MM.1S (cell line): ENCODE measurements around the gene PZP.
"Not testable (repeated sequence)": the region's sequence is repeated elsewhere in the genome, so short reads cannot be mapped to it uniquely, and the experiment has no call there.

Experiments
- DNase-seq: peaks from one replicate; pipeline ENCODE4 v3.0.0-alpha.2; 2015
- H2AFZ ChIP-seq: fragments of 300-600 bp; sonication (generic); 2 replicates; pipeline ENCODE4 v1.6.0; 2016; ENCODE audit warnings: antibody characterized with exemption, low read length
- H3F3A ChIP-seq: fragments of 300-600 bp; sonication (generic); 2 replicates; pipeline ENCODE4 v1.6.1; 2016; ENCODE audit warnings: mild to moderate bottlenecking, antibody characterized with exemption, low read length, moderate library complexity, mixed read lengths; ENCODE audit not compliant: insufficient read depth
- H3K27ac ChIP-seq: fragments of 300-600 bp; sonication (generic); 2 replicates; pipeline ENCODE4 v1.5.1; 2016; ENCODE audit warnings: mild to moderate bottlenecking, low read length
- H3K27me3 ChIP-seq: fragments of 300-600 bp; sonication (generic); replicated peaks from 2 replicates; pipeline ENCODE4 v1.6.0; 2016; ENCODE audit warnings: low read length; ENCODE audit not compliant: insufficient read depth
- H3K36me3 ChIP-seq: fragments of 300-600 bp; sonication (generic); replicated peaks from 2 replicates; pipeline ENCODE4 v1.6.1; 2016; ENCODE audit warnings: mild to moderate bottlenecking, low read length, mixed read lengths; ENCODE audit not compliant: insufficient read depth
- H3K4me1 ChIP-seq: fragments of 300-600 bp; sonication (generic); 2 replicates; pipeline ENCODE4 v1.6.1; 2016; ENCODE audit warnings: low read length, mixed read lengths
- H3K4me2 ChIP-seq: fragments of 300-600 bp; sonication (generic); 2 replicates; pipeline ENCODE4 v1.6.0; 2016; ENCODE audit warnings: low read depth, low read length
- H3K4me3 ChIP-seq: fragments of 300-600 bp; sonication (generic); 2 replicates; pipeline ENCODE4 v1.5.1; 2016; ENCODE audit warnings: low read length, mixed read lengths
- H3K79me2 ChIP-seq: fragments of 300-600 bp; sonication (generic); 2 replicates; pipeline ENCODE4 v1.6.1; 2016; ENCODE audit warnings: mixed run types, low read length, mixed read lengths
- H3K9ac ChIP-seq: fragments of 300-600 bp; sonication (generic); 2 replicates; pipeline ENCODE4 v1.6.1; 2016; ENCODE audit warnings: low read length, mixed read lengths
- H3K9me2 ChIP-seq: fragments of 300-600 bp; sonication (generic); replicated peaks from 2 replicates; pipeline ENCODE4 v1.6.1; 2016; ENCODE audit warnings: mild to moderate bottlenecking, low read length, mixed read lengths; ENCODE audit not compliant: insufficient read depth
- H3K9me3 ChIP-seq: fragments of 300-600 bp; sonication (generic); replicated peaks from 2 replicates; pipeline ENCODE4 v1.6.1; 2016; ENCODE audit warnings: mild to moderate bottlenecking, low read length, mixed read lengths; ENCODE audit not compliant: insufficient read depth
- H4K20me1 ChIP-seq: fragments of 300-600 bp; sonication (generic); 2 replicates; pipeline ENCODE4 v1.6.1; 2016; ENCODE audit warnings: mild to moderate bottlenecking, low read length, moderate library complexity, mixed read lengths; ENCODE audit not compliant: insufficient read depth
- CTCF ChIP-seq: fragments of 300-600 bp; sonication (generic); IDR thresholded peaks from 2 replicates; pipeline ENCODE4 v1.5.1; 2016; ENCODE audit warnings: antibody characterized with exemption, low read length, mixed read lengths
- EZH2 ChIP-seq: fragments of 300-600 bp; sonication (generic); optimal IDR thresholded peaks from 2 replicates; pipeline ENCODE3; 2017; ENCODE audit warnings: low read depth, mild to moderate bottlenecking, antibody characterized with exemption, low read length, mixed read lengths
- EZH2phosphoT487 ChIP-seq: fragments of 300-600 bp; sonication (generic); IDR thresholded peaks from 2 replicates; pipeline ENCODE4 v1.6.1; 2018; ENCODE audit warnings: antibody characterized with exemption, low read length

Gene PZP

DNA sequence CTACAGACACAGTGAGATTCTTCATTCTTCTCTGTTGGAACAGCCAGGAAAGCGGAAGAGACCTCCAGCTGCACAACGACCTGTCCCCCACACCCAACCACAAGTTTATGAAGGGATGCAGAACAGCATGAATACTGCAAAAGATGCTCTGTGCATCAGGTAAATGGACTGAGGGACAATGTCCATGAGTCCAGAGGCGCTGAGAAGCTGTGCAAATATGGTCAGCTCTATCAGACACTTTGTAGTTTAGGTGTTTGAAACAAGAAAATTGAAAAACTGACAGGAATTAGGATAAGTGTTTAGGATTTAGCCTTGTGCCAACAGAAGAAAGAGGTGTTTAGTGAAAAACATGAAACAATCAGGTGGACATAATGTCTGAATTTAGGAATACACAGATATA is 33.1 kb upstream of the PZP start:
- H2AFZ ChIP-seq, result no peak overlapping the region
- no peaks in the 10 kb centered on the region for H3K36me3 ChIP-seq
- 0 out of 2 replicates have a peak, but pooled peaks cover 4% of the 10 kb centered on the region for H3K4me1 ChIP-seq
- no peak for TF ChIP-seq CTCF
- no peak for TF ChIP-seq EZH2phosphoT487
- no peak for TF ChIP-seq EZH2
- no peaks in the 10 kb centered on the region; the same call in 1 of the 2 replicates for H3F3A ChIP-seq
- no peaks in the 10 kb centered on the region for H3K9me2 ChIP-seq
- no peak overlapping the region for H3K4me3 ChIP-seq
- no peaks in the 10 kb centered on the region for H3K27me3 ChIP-seq
- no peaks in the 10 kb centered on the region for H3K9me3 ChIP-seq
- no peak overlapping the region for H3K4me2 ChIP-seq
- no peak overlapping the region for H3K9ac ChIP-seq
- DNase-seq, result no peak
- H3K79me2 ChIP-seq, result no peaks in the 10 kb centered on the region
- no peaks in the 10 kb centered on the region for H4K20me1 ChIP-seq
- no peak overlapping the region for H3K27ac ChIP-seq

DNA sequence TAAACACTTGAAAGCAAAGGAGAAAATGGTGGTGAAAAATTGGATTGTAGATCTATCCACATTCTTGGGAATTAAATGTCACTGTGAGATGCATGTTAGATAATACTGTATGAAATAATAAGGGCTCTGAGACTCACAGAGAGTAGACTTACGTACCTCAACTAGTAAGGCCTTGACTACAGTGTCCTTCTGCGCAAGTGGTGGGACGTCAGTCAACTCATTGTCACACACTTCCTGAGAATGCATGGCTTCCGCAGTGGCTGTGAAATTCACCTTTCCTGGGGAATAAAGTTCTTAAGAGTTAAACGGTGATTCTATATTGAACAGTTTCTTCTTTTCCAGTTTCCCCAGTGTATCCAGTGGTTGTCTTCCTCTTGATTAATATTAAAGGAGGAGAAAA is 32.6 kb upstream of the PZP start:
- H4K20me1 ChIP-seq, result no peaks in the 10 kb centered on the region
- no peaks in the 10 kb centered on the region for H3K27me3 ChIP-seq
- no peaks in the 10 kb centered on the region; the same call in 1 of the 2 replicates for H3F3A ChIP-seq
- TF ChIP-seq CTCF (no peak), EZH2 (no peak), EZH2phosphoT487 (no peak)
- no peaks in the 10 kb centered on the region for H3K9me2 ChIP-seq
- H3K9ac ChIP-seq, result no peak overlapping the region
- no peaks in the 10 kb centered on the region for H3K36me3 ChIP-seq
- peak overlapping the region; percentile 42; the same call in 1 of the 2 replicates for H3K4me2 ChIP-seq
- H3K4me3 ChIP-seq, result no peak overlapping the region
- H3K9me3 ChIP-seq, result no peaks in the 10 kb centered on the region
- 0 out of 2 replicates have a peak, but pooled peaks cover 4% of the 10 kb centered on the region for H3K4me1 ChIP-seq
- H3K27ac ChIP-seq, result no peak overlapping the region
- no peak for DNase-seq
- no peaks in the 10 kb centered on the region for H3K79me2 ChIP-seq
- H2AFZ ChIP-seq, result 0 out of 2 replicates have a peak overlapping the region, but pooled peaks have one; percentile 24

GRCh38 chr12:9240004-9240635 is 31.9 kb upstream of the PZP start:
- H3K9ac ChIP-seq, H4K20me1 ChIP-seq, H3K9me3 ChIP-seq, H3K27ac ChIP-seq, H3K9me2 ChIP-seq, H3K4me1 ChIP-seq, H3K79me2 ChIP-seq, H3K27me3 ChIP-seq, H3K36me3 ChIP-seq, H3F3A ChIP-seq: not testable (repeated sequence)
- H3K4me3 ChIP-seq, result peak overlapping the region; percentile 24; the same call in 1 of the 2 replicates
- DNase-seq, result peak; percentile 30
- H2AFZ ChIP-seq, result 0 out of 2 replicates have a peak overlapping the region, but pooled peaks have one; percentile 24
- H3K4me2 ChIP-seq, result peak overlapping the region; percentile 42; the same call in 1 of the 2 replicates

DNA sequence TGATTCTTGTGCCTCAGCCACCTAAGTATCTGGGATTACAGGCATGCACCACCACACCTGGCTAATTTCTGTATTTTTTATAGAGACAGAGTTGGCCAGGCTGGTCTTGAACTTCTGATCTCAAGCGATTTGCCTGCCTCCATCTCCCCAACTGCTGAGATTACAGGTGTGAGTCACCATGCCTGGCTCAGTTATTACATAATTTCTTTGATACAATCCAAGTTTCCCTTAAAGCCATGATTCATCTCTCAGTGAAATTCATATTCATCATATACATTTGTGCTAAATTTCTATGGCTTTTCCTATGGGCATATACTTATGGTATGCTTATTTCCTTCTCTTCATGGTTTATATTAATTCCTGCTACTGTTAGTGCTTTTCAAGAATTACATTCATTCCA is 29.1 kb upstream of the PZP start:
- DNase-seq, result no peak
- no peak overlapping the region for H2AFZ ChIP-seq
- H3F3A ChIP-seq, result no peaks in the 10 kb centered on the region
- no peak overlapping the region for H3K27ac ChIP-seq
- no peak overlapping the region for H3K4me3 ChIP-seq
- no peak overlapping the region for H3K9ac ChIP-seq
- TF ChIP-seq EZH2phosphoT487 (no peak), CTCF (no peak), EZH2 (no peak)
- H3K4me2 ChIP-seq, result no peak overlapping the region
- no peaks in the 10 kb centered on the region for H3K9me2 ChIP-seq
- no peaks in the 10 kb centered on the region for H3K9me3 ChIP-seq
- no peaks in the 10 kb centered on the region for H3K36me3 ChIP-seq
- 0 out of 2 replicates have a peak, but pooled peaks cover 4% of the 10 kb centered on the region for H3K4me1 ChIP-seq
- no peaks in the 10 kb centered on the region for H3K79me2 ChIP-seq
- H4K20me1 ChIP-seq, result no peaks in the 10 kb centered on the region
- H3K27me3 ChIP-seq, result no peaks in the 10 kb centered on the region
